DND-41 (cell line): ENCODE results near the gene NPPA.

Experiments used
- ATAC-seq: fragments of 200-7000 bp; cut with Tn5 transposase; 3 replicates; pipeline ENCODE4 v1.9.1; 2021; ENCODE audit warnings: low read depth; ENCODE audit not compliant: insufficient read depth
- DNase-seq: peaks from one replicate; pipeline ENCODE4 v3.0.0-alpha.2; 2020
- H2AFZ ChIP-seq: 2 replicates; pipeline ENCODE4 v1.6.0; 2012; ENCODE audit warnings: low read depth, low read length
- H3K27ac ChIP-seq: 2 replicates; pipeline ENCODE4 v1.5.1; 2012; ENCODE audit warnings: low read length, inconsistent platforms
- H3K27me3 ChIP-seq: fragments of 200-600 bp; sonication (generic); 2 replicates; pipeline ENCODE4 v1.6.0; 2012; ENCODE audit warnings: low read length, mild to moderate bottlenecking, inconsistent platforms; ENCODE audit not compliant: insufficient read depth, poor library complexity
- H3K36me3 ChIP-seq: 2 replicates; pipeline ENCODE4 v1.5.1; 2012; ENCODE audit warnings: low read length, inconsistent platforms; ENCODE audit not compliant: insufficient read depth
- H3K4me1 ChIP-seq: 2 replicates; pipeline ENCODE4 v1.5.1; 2012; ENCODE audit warnings: mild to moderate bottlenecking, low read length; ENCODE audit not compliant: insufficient read depth
- H3K4me2 ChIP-seq: 2 replicates; pipeline ENCODE4 v1.6.0; 2012; ENCODE audit warnings: mild to moderate bottlenecking, moderate library complexity, low read length, inconsistent platforms; ENCODE audit not compliant: insufficient read depth
- H3K4me3 ChIP-seq, 2 experiments: fragments of 200-600 bp in 1 of 2; shearing (Covaris generic) in 1 of 2; 2 replicates each; pipeline ENCODE4 v1.5.1; 2012 to 2016; ENCODE audit warnings: inconsistent platforms in 2 of 2, low read length in 2 of 2, mild to moderate bottlenecking in 2 of 2, low read depth in 1 of 2, moderate library complexity in 1 of 2
- H3K79me2 ChIP-seq: 2 replicates; pipeline ENCODE4 v1.6.0; 2012; ENCODE audit warnings: low read length, inconsistent platforms; ENCODE audit not compliant: insufficient read depth
- H3K9ac ChIP-seq: 2 replicates; pipeline ENCODE4 v1.6.0; 2012; ENCODE audit warnings: low read depth, mild to moderate bottlenecking, inconsistent platforms, low read length, moderate library complexity
- H3K9me3 ChIP-seq: 2 replicates; pipeline ENCODE4 v1.5.1; 2012; ENCODE audit warnings: low read length, moderate library complexity, mild to moderate bottlenecking, inconsistent platforms; ENCODE audit not compliant: insufficient read depth, severe bottlenecking
- H4K20me1 ChIP-seq: 2 replicates; pipeline ENCODE4 v1.6.0; 2012; ENCODE audit warnings: low read length; ENCODE audit not compliant: insufficient read depth
- EZH2 ChIP-seq: IDR thresholded peaks from 3 replicates; pipeline ENCODE4 v1.6.1; 2012; ENCODE audit warnings: borderline replicate concordance, low read depth, mild to moderate bottlenecking, moderate library complexity, low read length, inconsistent platforms; ENCODE audit not compliant: severe bottlenecking
- TF ChIP-seq, protein P1 (sequence below): IDR thresholded peaks from 2 replicates; pipeline ENCODE4 v1.5.1; 2012; ENCODE audit warnings: borderline replicate concordance, low read length, moderate library complexity, mild to moderate bottlenecking; ENCODE audit not compliant: poor library complexity, severe bottlenecking; ENCODE audit errors: extremely low read depth

NPPA gene

DNA sequence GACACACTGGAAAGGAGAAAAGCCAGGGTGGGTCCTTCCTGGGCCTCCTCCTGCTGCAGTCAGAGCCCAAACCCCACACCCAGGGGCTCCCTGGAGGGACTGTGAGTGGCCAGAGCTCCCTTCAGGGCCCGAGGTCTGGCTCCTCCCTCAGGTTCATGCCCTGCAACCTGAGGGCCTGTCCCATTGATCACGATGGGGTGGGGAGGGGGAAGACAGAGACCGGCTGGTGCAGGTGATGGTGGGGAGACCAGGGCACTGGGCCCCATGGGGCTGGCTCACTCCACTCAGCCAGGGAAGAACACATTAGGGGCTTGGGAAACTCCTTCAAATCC is 41.3 kb upstream of the NPPA start:
- no peak for DNase-seq
- H3K27ac ChIP-seq: no peak overlapping the region
- no peak overlapping the region for H3K4me3 ChIP-seq
- H4K20me1 ChIP-seq: no peaks in the 10 kb centered on the region; the same call in 1 of the 2 replicates
- no peaks in the 10 kb centered on the region for H3K9me3 ChIP-seq
- no peak overlapping the region for H3K4me2 ChIP-seq
- peaks cover 5% of the 10 kb centered on the region for H3K27me3 ChIP-seq
- H2AFZ ChIP-seq: no peak overlapping the region
- no peak for ATAC-seq
- H3K79me2 ChIP-seq: no peaks in the 10 kb centered on the region
- no peaks in the 10 kb centered on the region for H3K36me3 ChIP-seq
- no peak overlapping the region for H3K9ac ChIP-seq
- TF ChIP-seq EZH2: no peak
- TF ChIP-seq, protein P1, sequence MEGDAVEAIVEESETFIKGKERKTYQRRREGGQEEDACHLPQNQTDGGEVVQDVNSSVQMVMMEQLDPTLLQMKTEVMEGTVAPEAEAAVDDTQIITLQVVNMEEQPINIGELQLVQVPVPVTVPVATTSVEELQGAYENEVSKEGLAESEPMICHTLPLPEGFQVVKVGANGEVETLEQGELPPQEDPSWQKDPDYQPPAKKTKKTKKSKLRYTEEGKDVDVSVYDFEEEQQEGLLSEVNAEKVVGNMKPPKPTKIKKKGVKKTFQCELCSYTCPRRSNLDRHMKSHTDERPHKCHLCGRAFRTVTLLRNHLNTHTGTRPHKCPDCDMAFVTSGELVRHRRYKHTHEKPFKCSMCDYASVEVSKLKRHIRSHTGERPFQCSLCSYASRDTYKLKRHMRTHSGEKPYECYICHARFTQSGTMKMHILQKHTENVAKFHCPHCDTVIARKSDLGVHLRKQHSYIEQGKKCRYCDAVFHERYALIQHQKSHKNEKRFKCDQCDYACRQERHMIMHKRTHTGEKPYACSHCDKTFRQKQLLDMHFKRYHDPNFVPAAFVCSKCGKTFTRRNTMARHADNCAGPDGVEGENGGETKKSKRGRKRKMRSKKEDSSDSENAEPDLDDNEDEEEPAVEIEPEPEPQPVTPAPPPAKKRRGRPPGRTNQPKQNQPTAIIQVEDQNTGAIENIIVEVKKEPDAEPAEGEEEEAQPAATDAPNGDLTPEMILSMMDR: no peak
- H3K4me1 ChIP-seq: no peaks in the 10 kb centered on the region

- no peaks in the 10 kb centered on the region for H3K79me2 ChIP-seq
- H3K36me3 ChIP-seq: no peaks in the 10 kb centered on the region
- H3K27me3 ChIP-seq: peaks cover 2% of the 10 kb centered on the region
- H3K9ac ChIP-seq: no peak overlapping the region
- TF ChIP-seq, protein P1: no peak
- TF ChIP-seq EZH2: no peak
- no peaks in the 10 kb centered on the region for H3K4me1 ChIP-seq
- H3K9me3 ChIP-seq: no peaks in the 10 kb centered on the region
- H3K4me3 ChIP-seq: no peak overlapping the region
- no peak overlapping the region for H3K4me2 ChIP-seq
- peaks cover 1% of the 10 kb centered on the region; the same call in 1 of the 2 replicates for H4K20me1 ChIP-seq
- no peak for ATAC-seq
- no peak overlapping the region for H2AFZ ChIP-seq
- H3K27ac ChIP-seq: no peak overlapping the region
- no peak for DNase-seq
Measured at GRCh38 chr1:11888206-11888876, 40.8 kb upstream of the NPPA start.

- no peaks in the 10 kb centered on the region for H3K4me1 ChIP-seq
- no peak for TF ChIP-seq EZH2
- TF ChIP-seq, protein P1: no peak
- no peak overlapping the region for H3K4me2 ChIP-seq
- H3K9ac ChIP-seq: no peak overlapping the region
- no peaks in the 10 kb centered on the region for H3K9me3 ChIP-seq
- no peak for DNase-seq
- no peaks in the 10 kb centered on the region for H3K36me3 ChIP-seq
- ATAC-seq: no peak
- H3K79me2 ChIP-seq: no peaks in the 10 kb centered on the region
- H2AFZ ChIP-seq: no peak overlapping the region
- H3K27me3 ChIP-seq: no peaks in the 10 kb centered on the region
- H3K27ac ChIP-seq: no peak overlapping the region
- peaks cover 3% of the 10 kb centered on the region; the same call in 1 of the 2 replicates for H4K20me1 ChIP-seq
- H3K4me3 ChIP-seq: no peak overlapping the region
Measured at GRCh38 chr1:11887666-11888007, 40.1 kb upstream of the NPPA start.
